ACHN (cell line): ENCODE measurements around the gene LAG3.
"Not testable (repeated sequence)": the region's sequence is repeated elsewhere in the genome, so short reads cannot be mapped to it uniquely, and the experiment has no call there.

ENCODE experiments used
- DNase-seq: peaks from one replicate; pipeline ENCODE4 v3.0.0-alpha.2; 2015
- in situ Hi-C: cut with HindIII; loops from 2 replicates; pipeline ENCODE4 v1.10.0; 2017; ENCODE audit warnings: low sequenced_read_pairs, low pct_ligation_motif_present, low pct_unique_long_range_greater_than_20kb

The LAG3 gene

DNA sequence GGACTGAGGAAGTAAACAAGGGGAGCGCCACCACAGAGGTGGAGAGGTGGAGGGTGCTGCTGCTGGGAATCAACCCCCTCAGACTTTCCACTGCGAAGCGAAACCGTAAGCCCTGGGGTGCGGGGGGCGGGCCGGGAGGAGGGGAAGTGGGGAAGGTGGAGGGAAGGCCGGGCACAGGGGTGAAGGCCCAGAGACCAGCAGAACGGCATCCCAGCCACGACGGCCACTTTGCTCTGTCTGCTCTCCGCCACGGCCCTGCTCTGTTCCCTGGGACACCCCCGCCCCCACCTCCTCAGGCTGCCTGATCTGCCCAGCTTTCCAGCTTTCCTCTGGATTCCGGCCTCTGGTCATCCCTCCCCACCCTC lies at the start of gene LAG3:
TSS of gene LAG3 (plus strand) at position 190 of the 365 bp plus-strand sequence. CDS start 333 bp downstream, outside the sequence.
- no peak for DNase-seq
- in situ Hi-C loops = no loop called here

DNA sequence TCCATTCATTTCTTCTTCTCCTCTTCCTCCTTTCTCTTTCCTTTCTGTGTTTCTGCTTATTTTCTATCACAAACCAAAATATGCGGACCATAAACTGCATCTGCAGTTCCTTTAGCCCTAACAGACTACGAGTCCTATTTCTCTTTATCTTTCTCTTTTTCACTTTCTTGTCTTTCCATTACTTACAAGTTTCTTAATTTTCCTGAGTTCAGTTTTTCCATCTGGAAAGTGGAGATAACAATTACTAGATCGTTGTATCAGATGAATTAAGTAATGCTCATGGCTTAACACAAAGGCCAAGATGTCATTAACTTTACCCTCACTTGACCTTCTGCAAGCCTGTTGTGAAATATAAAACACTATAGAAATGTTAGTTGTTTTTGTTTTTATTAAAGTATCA lies 49.5 kb upstream of the LAG3 start:
- in situ Hi-C loops = no loop called here
- DNase-seq = no peak

DNA sequence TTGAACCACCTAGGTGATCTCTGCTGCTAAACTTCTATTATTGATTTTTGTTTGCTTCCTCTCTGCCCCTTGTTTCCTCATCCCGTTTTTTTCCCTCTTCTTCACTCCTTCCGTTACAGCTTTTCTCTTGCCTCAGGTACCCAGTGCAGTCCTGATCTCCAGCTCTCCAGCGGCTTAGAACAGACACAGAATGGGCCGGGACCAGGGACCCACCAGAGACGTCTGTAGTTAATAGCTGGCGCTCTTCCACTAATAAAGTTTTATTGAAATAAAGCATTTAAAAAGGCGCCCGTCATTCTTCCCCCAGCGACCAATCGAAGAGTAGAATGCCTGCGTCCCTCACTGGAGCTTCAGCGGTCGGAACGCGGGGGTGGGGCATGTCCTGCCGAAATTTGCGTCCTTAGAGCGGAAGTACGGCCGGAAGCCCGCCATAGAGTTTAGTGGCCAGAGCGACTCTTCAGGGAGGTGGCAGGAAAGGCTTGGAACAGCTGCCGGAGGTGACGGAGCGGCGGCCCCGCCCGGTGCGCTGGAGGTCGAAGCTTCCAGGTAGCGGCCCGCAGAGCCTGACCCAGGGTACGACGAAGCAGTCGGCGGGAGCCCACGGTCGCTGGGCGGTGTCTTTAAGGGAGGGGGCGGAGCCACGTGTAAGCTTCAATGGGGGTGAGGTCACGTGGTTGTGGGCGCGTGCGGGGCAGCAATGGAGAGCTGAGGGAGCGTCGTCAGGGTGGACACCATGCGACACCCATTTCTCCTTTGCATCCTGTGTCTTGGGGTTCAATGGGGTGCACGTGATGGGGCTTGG lies 48.5 kb upstream of the LAG3 start, which contains the start of gene COPS7A:
TSS of gene COPS7A (plus strand) at position 440 of the 802 bp plus-strand sequence. CDS start 611 bp downstream, outside the sequence.
- DNase-seq = peak; percentile 100
- in situ Hi-C loops = no loop called here

DNA sequence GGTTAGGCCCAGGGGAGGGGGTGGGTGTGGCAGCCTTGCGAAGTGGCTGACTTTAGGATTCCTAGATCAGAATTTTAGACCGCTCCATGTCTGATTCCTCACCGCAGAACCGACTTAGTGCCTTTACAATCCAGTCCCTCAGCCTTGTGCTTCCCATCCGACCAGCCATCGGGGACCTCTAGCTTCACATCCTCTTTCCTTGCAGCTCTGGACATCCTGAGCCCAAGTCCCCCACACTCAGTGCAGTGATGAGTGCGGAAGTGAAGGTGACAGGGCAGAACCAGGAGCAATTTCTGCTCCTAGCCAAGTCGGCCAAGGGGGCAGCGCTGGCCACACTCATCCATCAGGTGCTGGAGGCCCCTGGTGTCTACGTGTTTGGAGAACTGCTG lies 47.9 kb upstream of the LAG3 start:
- DNase-seq = peak; percentile 47
- in situ Hi-C loops = no loop called here

DNA sequence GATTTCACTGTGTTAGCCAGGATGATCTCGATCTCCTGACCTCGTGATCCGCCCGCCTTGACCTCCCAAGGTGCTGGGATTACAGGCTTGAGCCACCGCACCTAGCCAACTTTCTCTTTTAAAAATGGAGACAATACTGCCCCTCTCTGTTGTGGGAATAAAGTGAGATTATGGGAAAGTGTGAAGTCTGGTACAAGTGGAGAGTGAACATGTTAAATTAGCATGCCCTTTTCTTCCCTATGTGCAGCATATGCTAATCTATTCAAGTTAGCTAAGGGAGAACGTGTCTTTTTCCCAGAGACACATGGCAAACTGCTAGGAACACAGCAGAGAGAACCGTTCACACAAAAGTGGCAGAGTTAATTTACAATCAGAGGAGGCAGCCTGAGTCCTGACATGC lies 47.0 kb upstream of the LAG3 start:
- in situ Hi-C loops = no loop called here
- no peak for DNase-seq

DNA sequence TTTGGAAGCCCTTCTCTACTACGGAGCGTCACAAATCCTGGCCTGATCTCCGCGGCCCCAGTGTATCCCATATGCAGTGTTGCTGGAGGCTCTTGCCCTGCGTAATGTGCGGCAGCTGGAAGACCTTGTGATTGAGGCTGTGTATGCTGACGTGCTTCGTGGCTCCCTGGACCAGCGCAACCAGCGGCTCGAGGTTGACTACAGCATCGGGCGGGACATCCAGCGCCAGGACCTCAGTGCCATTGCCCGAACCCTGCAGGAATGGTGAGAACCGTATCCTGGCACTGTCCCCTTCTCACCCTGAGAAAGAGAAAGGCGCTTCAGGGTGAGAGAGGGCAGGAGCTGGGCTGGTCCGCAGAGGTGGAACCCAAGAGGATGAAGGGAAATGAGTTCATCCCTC lies 43.1 kb upstream of the LAG3 start:
- in situ Hi-C loops = no loop called here
- no peak for DNase-seq

DNA sequence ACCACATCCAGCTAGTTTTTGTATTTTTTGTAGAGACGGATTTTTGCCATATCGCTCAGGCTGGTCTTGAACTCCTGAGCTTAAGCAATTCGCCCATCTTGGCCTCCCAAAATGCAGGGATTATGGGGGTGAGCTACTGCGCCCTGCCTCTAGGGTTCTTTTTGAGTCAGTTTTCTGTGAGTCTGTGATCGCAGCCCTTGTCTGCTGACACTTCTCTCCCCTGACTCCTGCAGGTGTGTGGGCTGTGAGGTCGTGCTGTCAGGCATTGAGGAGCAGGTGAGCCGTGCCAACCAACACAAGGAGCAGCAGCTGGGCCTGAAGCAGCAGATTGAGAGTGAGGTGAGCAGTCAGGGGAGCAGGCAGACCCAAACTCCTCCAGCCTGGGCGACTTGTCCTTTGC lies 42.2 kb upstream of the LAG3 start:
- in situ Hi-C loops = no loop called here

DNA sequence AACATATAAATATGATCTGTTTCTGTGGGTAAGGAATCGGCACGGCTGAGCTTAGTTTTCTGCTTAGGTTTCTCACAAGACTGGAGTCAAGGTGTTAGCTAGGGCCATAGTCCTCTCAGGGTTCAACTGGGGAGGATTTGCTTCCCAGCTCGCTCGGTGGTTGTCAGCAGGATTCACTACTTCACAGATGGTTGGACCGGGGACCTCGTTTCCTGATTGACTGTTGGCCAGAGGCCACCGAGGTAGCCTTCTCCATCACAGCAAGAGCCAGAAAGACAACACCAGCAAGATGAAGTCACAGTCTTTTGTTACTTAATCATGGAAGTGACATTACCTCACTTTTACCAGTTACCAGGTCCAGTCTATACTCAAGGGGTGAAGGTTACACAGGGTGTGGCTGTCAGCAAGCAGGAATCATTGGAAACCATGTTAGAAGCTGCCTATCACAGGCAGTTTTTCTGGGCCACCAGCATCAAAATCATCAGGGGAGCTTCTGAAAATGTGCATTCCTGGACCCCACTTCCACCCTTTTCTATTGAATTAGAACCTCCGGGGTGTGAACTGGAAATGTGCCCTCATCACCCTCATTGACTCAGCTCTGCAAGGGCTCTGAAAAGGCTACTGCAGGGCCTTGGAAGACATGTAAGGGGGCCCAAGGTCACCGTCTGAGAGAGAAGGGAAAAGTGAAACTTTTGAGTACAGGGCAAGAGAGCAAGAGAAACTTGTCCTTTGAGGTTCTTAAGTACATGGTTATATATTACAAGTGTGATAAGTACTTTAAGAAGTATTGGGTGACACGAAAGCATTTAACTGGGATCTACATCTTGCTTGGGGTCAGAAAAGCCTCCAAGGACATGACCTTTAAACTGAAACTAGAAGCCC lies 37.6 kb upstream of the LAG3 start:
- no peak for DNase-seq
- in situ Hi-C loops = no loop called here

More for the DNA sequence above, 42.2 kb upstream of the LAG3 start:
- DNase-seq = no peak

DNA sequence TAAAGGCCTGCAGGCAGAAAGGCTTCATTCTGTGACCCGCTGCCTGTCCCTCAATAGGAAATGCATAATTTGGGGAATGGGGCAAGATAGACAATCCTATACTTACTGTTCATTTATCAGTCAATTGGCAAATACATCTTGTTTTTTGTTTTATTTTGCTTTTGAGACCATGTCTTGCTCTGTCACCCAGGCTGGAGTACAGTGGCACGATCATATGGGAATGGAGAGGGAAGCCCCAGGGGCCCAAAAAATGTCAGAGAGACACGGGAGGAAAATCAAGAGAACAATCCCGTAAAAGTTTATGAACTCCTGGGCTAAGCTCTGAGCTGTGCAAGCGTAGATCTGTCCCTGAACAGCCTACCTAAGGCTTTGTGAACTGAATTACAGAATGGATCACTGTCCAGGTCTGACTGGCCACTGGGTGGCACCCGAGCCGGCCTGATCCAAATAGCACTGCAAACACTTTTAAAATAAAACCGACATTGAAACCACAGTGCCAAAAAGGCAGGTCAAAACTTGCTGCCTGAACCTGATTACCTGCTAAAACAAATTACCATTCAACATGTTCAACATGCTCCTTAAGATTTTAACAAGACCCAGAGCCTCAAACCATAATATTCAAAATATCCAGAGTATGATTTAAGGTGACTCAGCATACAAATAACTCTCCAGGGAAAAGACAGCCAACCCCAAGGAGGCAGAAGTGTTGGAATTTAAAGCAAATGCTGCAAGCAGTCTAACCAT lies 36.7 kb upstream of the LAG3 start:
- peak; percentile 72 for DNase-seq

DNA sequence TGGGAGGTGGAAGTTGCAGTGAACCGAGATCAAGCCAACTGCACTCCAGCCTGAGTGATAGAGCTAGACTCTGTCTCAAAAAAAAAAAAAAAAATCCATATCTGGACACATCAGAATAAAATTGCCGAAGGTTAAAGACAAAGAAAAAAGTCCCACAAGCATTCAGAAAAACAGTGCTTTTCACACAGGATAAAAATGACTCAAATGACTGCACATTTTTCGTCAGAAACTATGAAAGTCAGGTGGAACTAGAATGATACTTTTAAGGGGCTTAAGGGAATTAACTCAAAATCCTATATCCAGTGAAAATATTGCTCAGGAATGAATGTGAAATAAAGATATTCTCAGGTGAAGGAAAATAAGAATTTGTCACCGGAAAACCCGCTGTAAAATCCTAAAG lies 35.6 kb upstream of the LAG3 start:
- in situ Hi-C loops = no loop called here
- no peak for DNase-seq

More for the DNA sequence above, 36.7 kb upstream of the LAG3 start:
- in situ Hi-C loops = no loop called here

DNA sequence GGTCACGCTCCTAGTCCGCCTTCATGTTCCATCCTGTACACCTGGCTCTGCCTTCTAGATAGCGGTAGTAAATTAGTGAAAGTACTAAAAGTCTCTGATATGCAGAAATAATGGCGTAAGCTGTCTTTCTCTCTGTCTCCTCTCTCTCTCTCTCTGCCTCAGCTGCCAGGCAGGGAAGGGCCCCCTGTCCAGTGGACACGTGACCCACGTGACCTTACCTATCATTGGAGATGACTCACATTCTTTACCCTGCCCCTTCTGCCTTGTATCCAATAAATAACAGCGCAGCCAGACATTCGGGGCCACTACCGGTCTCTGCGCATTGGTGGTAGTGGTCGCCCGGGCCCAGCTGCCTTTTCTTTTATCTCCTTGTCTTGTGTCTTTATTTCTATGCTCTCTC lies 30.2 kb upstream of the LAG3 start:
- DNase-seq, in situ Hi-C loops: not testable (repeated sequence)

DNA sequence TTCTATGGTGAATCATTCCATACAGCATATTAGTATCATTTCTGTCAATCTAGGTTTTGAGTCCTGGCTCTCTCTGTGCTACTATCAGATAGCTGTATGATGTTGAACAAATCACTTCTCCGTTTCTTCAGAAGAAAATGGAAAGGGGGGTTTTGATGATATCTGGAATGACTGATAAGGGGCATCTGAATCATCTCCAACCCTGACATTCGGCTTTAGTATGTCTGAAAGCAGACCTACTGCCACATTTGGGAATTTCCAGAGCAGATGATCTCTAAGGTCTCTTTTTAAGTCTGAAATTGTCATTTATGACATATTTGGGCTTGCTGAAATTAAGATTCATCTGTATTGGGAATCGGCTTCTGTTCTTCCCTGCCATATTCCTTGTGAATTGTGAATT lies 29.5 kb upstream of the LAG3 start:
- in situ Hi-C loops = no loop called here

DNA sequence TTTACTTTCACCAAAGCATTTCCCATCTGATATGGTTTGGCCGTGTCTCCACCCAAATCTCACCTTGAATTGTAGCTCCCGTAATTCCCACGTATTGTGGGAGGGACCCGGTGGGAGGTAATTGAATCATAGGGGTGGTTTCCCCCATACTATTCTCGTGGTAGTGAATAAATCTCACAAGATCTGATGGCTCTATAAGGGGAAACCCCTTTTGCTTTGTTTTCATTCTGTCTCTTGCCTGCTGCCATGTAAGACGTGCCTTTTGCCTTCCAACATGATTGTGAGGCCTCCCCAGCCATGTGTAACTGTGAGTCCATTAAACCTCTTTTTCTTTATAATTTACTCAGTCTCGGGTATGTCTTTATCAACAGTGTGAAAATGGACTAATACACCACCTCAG lies 29.0 kb upstream of the LAG3 start:
- in situ Hi-C loops, DNase-seq: not testable (repeated sequence)

More for the DNA sequence above, 29.5 kb upstream of the LAG3 start:
- DNase-seq = no peak

DNA sequence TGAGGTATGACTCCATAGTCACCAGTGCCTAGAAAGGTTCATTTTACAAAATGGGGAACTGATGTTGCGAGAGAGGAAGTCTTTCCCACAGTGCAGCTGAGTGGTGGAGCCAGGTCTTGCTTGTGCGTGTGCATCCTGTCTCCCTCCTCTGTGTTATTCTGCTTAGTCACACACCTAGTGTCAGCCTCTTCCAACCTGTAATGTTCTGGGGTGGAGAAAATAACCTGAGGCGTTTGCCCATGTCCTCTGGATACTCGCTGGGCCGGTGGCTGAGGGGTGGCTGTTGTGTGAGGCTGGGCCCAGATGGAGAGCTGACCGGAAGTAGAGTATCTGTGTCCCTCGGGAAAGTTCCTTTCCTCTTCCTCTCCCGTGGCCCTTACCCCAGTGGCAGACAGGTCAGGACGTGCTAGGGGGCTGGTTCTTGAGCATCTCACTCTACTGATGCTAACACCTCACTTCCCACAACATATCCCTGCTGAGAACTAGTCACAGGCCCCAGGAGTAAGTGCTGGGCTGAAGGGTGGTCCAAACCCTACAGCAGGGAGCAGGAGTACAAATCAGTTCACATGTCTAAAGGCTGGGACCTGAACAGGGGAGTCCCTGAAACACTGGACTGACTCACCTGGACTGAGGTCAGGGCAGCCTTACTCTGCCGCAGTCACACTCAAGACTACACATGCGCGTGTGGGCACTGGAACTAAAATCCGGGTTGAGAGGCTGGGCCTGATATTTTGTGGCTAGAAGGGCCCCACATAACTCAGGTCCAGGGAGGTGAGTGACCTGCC lies 26.4 kb upstream of the LAG3 start:
- DNase-seq = no peak
- in situ Hi-C loops = no loop called here

DNA sequence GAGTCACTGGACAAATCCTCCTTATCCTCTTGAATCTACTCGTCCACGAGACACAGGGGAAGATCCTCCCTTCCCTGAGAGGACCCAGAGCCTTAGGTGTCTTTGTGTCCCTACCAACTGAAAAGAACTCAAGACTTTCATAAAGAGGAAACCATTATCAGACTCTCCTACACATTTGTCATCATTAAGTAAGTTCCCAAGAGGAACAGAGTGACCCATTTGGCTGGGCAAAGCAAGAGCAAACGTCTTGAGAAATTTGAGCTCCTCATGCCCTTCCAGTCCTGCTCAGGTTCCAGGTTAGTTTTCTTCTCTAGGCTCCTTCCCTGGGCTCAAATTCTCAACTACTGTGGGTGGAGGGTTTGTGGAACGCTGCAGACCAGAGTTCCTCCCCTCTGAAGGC lies 25.1 kb upstream of the LAG3 start:
- in situ Hi-C loops = no loop called here

DNA sequence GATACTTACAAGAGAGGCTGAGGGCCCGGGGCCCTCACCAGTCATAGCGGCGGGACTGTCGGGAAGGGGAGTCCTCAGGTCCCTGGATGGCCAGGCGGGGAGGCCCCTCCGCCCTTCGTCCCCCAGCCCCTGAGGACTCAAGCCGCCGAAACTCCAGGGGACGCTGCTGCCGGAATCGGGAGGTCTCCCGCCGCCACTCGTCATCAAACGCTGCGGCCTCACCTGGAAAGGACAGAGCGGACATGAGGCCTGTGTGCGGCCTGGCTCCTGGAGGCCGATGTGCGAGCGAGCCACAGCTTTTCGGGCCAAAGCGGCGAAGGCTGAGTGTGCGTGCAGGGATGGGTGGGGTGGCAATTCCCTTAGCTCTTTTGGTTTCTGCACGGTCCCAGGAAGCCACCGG lies 23.6 kb upstream of the LAG3 start:
- in situ Hi-C loops = no loop called here
- no peak for DNase-seq

More for the DNA sequence above, 25.1 kb upstream of the LAG3 start:
- no peak for DNase-seq

DNA sequence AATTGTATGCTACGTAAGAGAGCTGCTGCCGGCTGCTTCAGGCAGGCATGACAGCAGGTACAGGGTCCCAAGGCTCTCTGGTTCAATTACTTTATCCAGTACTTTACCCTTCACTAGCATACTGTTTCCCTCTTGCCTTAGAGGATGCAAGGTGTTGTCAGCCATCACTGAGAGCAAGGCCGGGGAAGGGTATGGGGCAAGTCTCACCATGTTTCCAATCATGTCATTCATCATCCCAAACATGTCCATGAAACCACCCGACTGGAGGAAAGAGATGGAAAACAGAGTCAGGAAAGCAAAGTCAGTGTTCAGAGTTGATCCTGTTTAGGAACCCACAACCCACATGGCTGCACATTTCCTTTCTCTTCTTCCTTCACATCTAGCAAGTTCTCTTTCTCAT lies 21.8 kb upstream of the LAG3 start:
- in situ Hi-C loops = no loop called here
- no peak for DNase-seq

DNA sequence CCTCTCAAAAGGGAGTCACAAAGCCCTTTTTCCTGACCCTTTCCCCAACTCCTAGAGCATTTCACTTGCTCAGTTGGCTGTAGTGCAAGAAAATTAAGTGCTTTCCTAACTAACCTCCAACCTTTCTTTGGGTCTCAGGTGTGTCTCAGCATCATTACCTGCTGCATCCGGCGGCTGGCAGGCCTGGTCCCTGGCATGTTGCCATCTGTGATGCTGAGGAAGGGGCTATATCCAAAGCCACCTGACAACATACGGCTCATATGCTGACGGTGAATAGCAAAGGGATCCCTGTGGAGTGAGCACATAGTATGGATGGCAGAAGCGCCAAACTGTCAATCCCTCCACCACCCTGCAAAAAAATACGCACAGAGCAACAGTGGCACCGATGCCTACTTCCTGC lies 20.6 kb upstream of the LAG3 start:
- in situ Hi-C loops = no loop called here
- DNase-seq = no peak
